Keratinocyte (primary cell): Measurements from ENCODE around the gene NEDD1. TPM values are rescaled to one million over a fixed set of nuclear protein-coding genes. Genes with fewer than 3 reads are reported as not detected.

Source experiments
- DNase-seq: peaks from one replicate; pipeline ENCODE4 v3.0.0-alpha.2; 2011; ENCODE audit warnings: low read depth, missing footprints, low spot score
- FAIRE-seq: peaks from 2 replicates; lab custom pipeline; 2011; peaks lifted over from hg19 to GRCh38; lab: Jason Lieb, UNC
- H2AFZ ChIP-seq: 2 replicates; pipeline ENCODE4 v1.6.0; 2012; ENCODE audit warnings: low read length, control low read depth, inconsistent platforms; ENCODE audit not compliant: control insufficient read depth
- H3K27ac ChIP-seq: 2 replicates; pipeline ENCODE4 v1.5.1; 2011; ENCODE audit warnings: low read length; ENCODE audit not compliant: control insufficient read depth, insufficient read depth
- H3K27me3 ChIP-seq: 3 replicates; pipeline ENCODE4 v1.6.0; 2011; ENCODE audit warnings: low read length; ENCODE audit not compliant: control insufficient read depth, insufficient read depth; ENCODE audit errors: extremely low read depth
- H3K36me3 ChIP-seq, 2 experiments: 2 replicates in 1 of 2; 3 replicates in 1 of 2; pipeline ENCODE4 v1.5.1; 2011; ENCODE audit warnings: low read length in 2 of 2, mild to moderate bottlenecking in 1 of 2; ENCODE audit not compliant: control insufficient read depth in 2 of 2, insufficient read depth in 2 of 2; ENCODE audit errors: extremely low read depth in 1 of 2
- H3K4me1 ChIP-seq: 3 replicates; pipeline ENCODE4 v1.5.1; 2011; ENCODE audit warnings: low read length; ENCODE audit not compliant: control insufficient read depth, insufficient read depth; ENCODE audit errors: extremely low read depth
- H3K4me2 ChIP-seq: 3 replicates; pipeline ENCODE4 v1.6.0; 2011; ENCODE audit warnings: low read depth, low read length; ENCODE audit not compliant: control insufficient read depth, insufficient read depth; ENCODE audit errors: extremely low read depth
- H3K4me3 ChIP-seq, 3 experiments: fragments of 200-600 bp in 1 of 3; sonication (generic) in 1 of 3; 2 replicates in 2 of 3; 3 replicates in 1 of 3; pipeline ENCODE4 v1.5.1; 2011 to 2016; ENCODE audit warnings: low read length in 3 of 3, mild to moderate bottlenecking in 3 of 3, control low read depth in 2 of 3, inconsistent platforms in 1 of 3, low read depth in 1 of 3, mixed read lengths in 1 of 3, mixed run types in 1 of 3, moderate library complexity in 1 of 3; ENCODE audit not compliant: control insufficient read depth in 2 of 3, insufficient read depth in 2 of 3; ENCODE audit errors: extremely low read depth in 1 of 3
- H3K79me2 ChIP-seq: 2 replicates; pipeline ENCODE4 v1.6.0; 2012; ENCODE audit warnings: low read length; ENCODE audit not compliant: control insufficient read depth, insufficient read depth
- H3K9ac ChIP-seq: 3 replicates; pipeline ENCODE4 v1.6.0; 2011; ENCODE audit warnings: low read length; ENCODE audit not compliant: control insufficient read depth, insufficient read depth; ENCODE audit errors: extremely low read depth
- H3K9me1 ChIP-seq: 3 replicates; pipeline ENCODE4 v1.6.0; 2011; ENCODE audit warnings: low read length; ENCODE audit not compliant: control insufficient read depth, insufficient read depth; ENCODE audit errors: extremely low read depth
- H3K9me3 ChIP-seq: 2 replicates; pipeline ENCODE4 v1.5.1; 2012; ENCODE audit warnings: low read depth, low read length; ENCODE audit not compliant: control insufficient read depth
- H4K20me1 ChIP-seq: 3 replicates; pipeline ENCODE4 v1.6.0; 2011; ENCODE audit warnings: low read length; ENCODE audit not compliant: control insufficient read depth, insufficient read depth; ENCODE audit errors: extremely low read depth
- CTCF ChIP-seq, 3 experiments: IDR thresholded peaks in 1 of 3; conservative IDR thresholded peaks in 1 of 3; optimal IDR thresholded peaks in 1 of 3; 2 replicates in 2 of 3; 3 replicates in 1 of 3; pipeline versions ENCODE3 to v1.5.1; 2011; ENCODE audit warnings: low read length in 3 of 3, mild to moderate bottlenecking in 3 of 3, moderate library complexity in 2 of 3, control low read depth in 1 of 3, inconsistent platforms in 1 of 3; ENCODE audit not compliant: insufficient read depth in 2 of 3; ENCODE audit errors: extremely low read depth in 1 of 3
- EZH2 ChIP-seq: IDR thresholded peaks from one replicate; pipeline ENCODE4 v1.6.1; 2012; ENCODE audit warnings: inconsistent platforms, mild to moderate bottlenecking, low read length, moderate library complexity
- dilution Hi-C: fragments of 300-500 bp; cut with MboI; formaldehyde crosslinking; loops from one replicate; pipeline ENCODE4 v1.7.0; 2020; ENCODE audit warnings: low sequenced_read_pairs; ENCODE audit not compliant: extremely low pct_ligation_motif_present
- polyA plus RNA-seq, 5 experiments: library from polyadenylated mRNA; depleted of rRNA in 3 of 5; stranded (reverse) in 3 of 5; stranded (forward) in 1 of 5; unstranded in 1 of 5; fragments of >200 nt; gene quantifications; 1 replicate in 1 of 5; 2 replicates in 3 of 5; 3 replicates in 1 of 5; pipeline versions ENCODE4 v1.2.1 to v1.2.3, GENCODE V29; 2011 to 2012; ENCODE audit warnings: missing spikeins in 2 of 5, low read depth in 1 of 5, low replicate concordance in 1 of 5

NEDD1 gene
- polyA plus RNA-seq, 1 donor (not counting 4 experiments of a cell fraction or from before 2014, with no cell fraction given) = 44.4 TPM

- H3K4me1 ChIP-seq = peaks cover under 1% of the 10 kb centered on the region
- no peaks in the 10 kb centered on the region for H4K20me1 ChIP-seq
- H3K9ac ChIP-seq = no peak overlapping the region
- H3K9me3 ChIP-seq = no peaks in the 10 kb centered on the region
- no peaks in the 10 kb centered on the region for H3K27me3 ChIP-seq
- no peak overlapping the region for H3K4me3 ChIP-seq
- H3K4me2 ChIP-seq = no peak overlapping the region
- TF ChIP-seq EZH2 (no peak), CTCF (optimal IDR thresholded peaks at IDR 0.05 in 1 of 3, IDR thresholded peaks at IDR 0.05 in 1 of 3, conservative IDR thresholded peaks at IDR 0.05 in 1 of 3; ENCODE audit: extremely low read depth in 1 of 3, insufficient read depth in 2 of 3, low read length in 3 of 3) (no peak)
- dilution Hi-C loops = no loop called here
- no peak overlapping the region for H2AFZ ChIP-seq
- H3K27ac ChIP-seq = no peak overlapping the region
- no peaks in the 10 kb centered on the region for H3K9me1 ChIP-seq
- FAIRE-seq (no peak), DNase-seq (no peak)
- H3K36me3 ChIP-seq = no peaks in the 10 kb centered on the region
- no peaks in the 10 kb centered on the region for H3K79me2 ChIP-seq
Observed at GRCh38 chr12:96897421-96897820, 9.6 kb upstream of the NEDD1 start.

GRCh38 chr12:96901175-96901574 is 5.9 kb upstream of the NEDD1 start:
- H3K36me3 ChIP-seq = no peaks in the 10 kb centered on the region
- FAIRE-seq (no peak), DNase-seq (no peak)
- H3K4me3 ChIP-seq = no peak overlapping the region
- H3K27me3 ChIP-seq = no peaks in the 10 kb centered on the region
- H3K27ac ChIP-seq = no peak overlapping the region
- no peak overlapping the region for H3K9ac ChIP-seq
- H3K4me1 ChIP-seq = no peaks in the 10 kb centered on the region
- TF ChIP-seq EZH2 (no peak), CTCF (optimal IDR thresholded peaks at IDR 0.05 in 1 of 3, IDR thresholded peaks at IDR 0.05 in 1 of 3, conservative IDR thresholded peaks at IDR 0.05 in 1 of 3; ENCODE audit: extremely low read depth in 1 of 3, insufficient read depth in 2 of 3, low read length in 3 of 3) (no peak)
- no peaks in the 10 kb centered on the region for H3K9me3 ChIP-seq
- dilution Hi-C loops = no loop called here
- no peak overlapping the region for H3K4me2 ChIP-seq
- H2AFZ ChIP-seq = no peak overlapping the region
- H3K79me2 ChIP-seq = no peaks in the 10 kb centered on the region
- H3K9me1 ChIP-seq = no peaks in the 10 kb centered on the region
- no peaks in the 10 kb centered on the region for H4K20me1 ChIP-seq
